Activated T-cell treated with anti-CD3 and anti-CD28 coated beads for 24 hours (primary cell): ENCODE measurements around the gene ADGRF3.
"Not testable (repeated sequence)": the region's sequence is repeated elsewhere in the genome, so short reads cannot be mapped to it uniquely, and the experiment has no call there.

ENCODE experiments used
- DNase-seq: peaks from one replicate; pipeline ENCODE4 v3.0.0-alpha.2; 2020; ENCODE audit warnings: low read depth

Gene ADGRF3

DNA sequence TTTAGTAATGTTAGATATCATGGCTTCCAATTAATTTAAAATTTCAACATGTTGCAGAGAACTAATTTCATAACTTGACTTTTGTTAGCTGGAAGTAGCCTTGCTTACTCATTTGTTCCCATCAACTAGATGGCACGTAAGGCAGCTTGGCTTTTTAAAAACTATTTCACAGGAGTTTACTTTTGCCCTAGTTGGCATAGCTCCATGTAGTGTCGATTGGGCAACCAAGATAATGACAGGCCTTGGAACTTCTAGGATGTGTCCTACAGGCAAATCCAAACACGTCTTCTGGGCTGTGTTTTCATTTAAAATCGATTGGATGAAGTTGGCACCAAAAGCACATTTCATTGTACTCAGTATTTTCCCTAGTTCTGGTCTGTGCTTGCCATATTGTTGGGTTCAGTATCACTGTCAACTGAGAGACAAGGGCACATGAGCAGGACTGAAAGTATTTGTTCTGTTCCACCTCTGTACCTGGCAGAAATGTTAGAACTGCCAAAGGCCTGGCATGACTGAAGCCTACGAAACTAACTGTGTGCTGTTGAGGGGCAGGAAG lies 72.5 kb downstream of the ADGRF3 start:
- no peak for DNase-seq

DNA sequence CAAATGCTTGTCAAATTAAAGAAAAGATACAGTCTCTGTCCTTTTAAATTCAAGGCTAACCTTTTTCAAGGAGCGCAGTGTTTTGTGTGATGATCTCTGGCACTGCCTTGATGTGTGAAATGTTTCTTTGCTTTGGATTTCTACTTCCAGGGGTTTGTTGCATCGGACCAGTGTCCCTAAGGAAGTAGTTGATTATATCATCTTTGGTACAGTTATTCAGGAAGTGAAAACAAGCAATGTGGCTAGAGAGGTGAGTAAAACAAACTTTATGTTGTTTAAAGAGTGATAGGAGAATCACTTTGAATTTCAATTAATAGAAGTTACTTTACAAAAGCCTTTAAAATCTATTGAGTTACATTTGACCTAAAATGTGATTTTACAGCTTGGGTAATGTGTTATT lies 73.1 kb downstream of the ADGRF3 start:
- DNase-seq, result no peak

DNA sequence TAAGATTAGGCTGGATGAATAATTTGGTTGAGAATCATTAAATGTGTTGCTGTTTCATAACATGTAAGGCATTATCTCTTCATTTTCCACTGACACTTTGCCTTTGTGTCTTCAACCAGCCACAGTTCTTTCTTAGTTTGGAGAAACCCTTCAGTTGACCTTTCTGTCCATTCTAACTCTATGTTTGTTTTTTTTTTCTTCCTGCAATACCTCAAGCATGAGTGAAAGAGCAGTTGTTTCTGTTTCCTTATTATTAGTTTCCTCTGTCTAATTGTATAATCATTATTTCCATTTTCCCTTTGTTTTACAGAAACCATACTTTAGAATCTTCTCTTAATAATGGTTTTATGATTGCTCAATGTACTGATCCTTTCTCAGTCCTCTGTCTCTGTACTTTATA lies 76.2 kb downstream of the ADGRF3 start:
- DNase-seq, result no peak

- DNase-seq, result no peak
Measured at GRCh38 chr2:26269571-26270158, 76.9 kb downstream of the ADGRF3 start.

DNA sequence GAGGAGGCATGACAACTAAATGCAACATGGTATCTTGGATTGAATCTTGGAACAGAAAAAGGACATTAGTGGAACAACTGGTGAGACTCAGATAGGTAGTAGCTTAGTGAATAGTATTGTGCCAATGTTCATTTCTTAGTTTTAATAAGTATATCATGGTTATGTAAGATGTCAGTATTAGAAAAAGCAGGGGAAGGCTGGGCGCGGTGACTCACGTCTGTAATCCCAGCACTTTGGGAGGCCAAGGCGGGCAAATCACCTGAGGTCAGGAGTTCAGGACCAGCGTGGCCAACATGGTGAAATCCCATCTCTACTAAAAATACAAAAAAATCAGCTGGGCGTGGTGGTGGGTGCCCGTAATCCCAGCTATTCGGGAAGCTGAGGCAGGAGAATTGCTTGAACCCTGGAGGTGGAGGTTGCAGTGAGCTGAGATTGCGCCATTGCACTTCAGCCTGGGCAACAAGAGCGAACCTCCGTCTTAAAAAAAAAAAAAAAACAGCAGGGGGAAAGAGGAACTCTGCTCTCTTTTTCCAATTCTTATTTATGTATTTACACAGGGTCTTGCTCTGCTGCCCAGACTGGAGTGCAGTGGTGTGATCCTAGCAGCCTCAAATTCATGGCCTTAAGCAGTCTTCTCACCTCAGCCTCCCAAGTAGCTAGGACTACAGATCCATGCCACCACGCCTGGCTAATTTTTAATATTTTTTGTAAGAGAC lies 77.8 kb downstream of the ADGRF3 start:
- DNase-seq, result not testable (repeated sequence)

- DNase-seq, result no peak
Measured at GRCh38 chr2:26268213-26268612, 78.4 kb downstream of the ADGRF3 start.

- DNase-seq, result not testable (repeated sequence)
Measured at GRCh38 chr2:26258836-26259235, 87.8 kb downstream of the ADGRF3 start.
